ENCODE data around the gene TMEM30B. TPM values are rescaled to one million over a fixed set of nuclear protein-coding genes. Genes with fewer than 3 reads are reported as not detected.

The TMEM30B gene
- total and polyA plus RNA-seq, 2 of the 8 experiments (the other 6 are each of a cell fraction or from before 2014, with no cell fraction given): 11.2 to 18.7 TPM

- no peak for TF ChIP-seq NRF1 (IDR thresholded peaks at IDR 0.05; ENCODE audit: low read depth, low read length)
Measured at GRCh38 chr14:61288228-61288627, 7.1 kb upstream of the TMEM30B start (continued).

Data from H1 (cell line).